GM20000 (cell line): ENCODE measurements around the gene TRIP12.
"Not testable (repeated sequence)": the region's sequence is repeated elsewhere in the genome, so short reads cannot be mapped to it uniquely, and the experiment has no call there.

Experiments
- DNase-seq: peaks from one replicate; pipeline ENCODE4 v3.0.0; 2012; ENCODE audit warnings: low spot score
- CTCF ChIP-seq: IDR thresholded peaks from 2 replicates; pipeline ENCODE4 v1.5.1; 2012; ENCODE audit warnings: mild to moderate bottlenecking, control low read depth; ENCODE audit errors: extremely low read depth, missing control alignments

The TRIP12 gene

GRCh38 chr2:229800997-229801754, 120.6 kb downstream of the TRIP12 start:
- peak; percentile 53 for DNase-seq
- peak; percentile 44 for TF ChIP-seq CTCF

GRCh38 chr2:229798446-229799155, 123.2 kb downstream of the TRIP12 start:
- no peak for DNase-seq
- TF ChIP-seq CTCF, result no peak

- no peak for TF ChIP-seq CTCF
- no peak for DNase-seq
Observed at GRCh38 chr2:229795058-229795457, 126.8 kb downstream of the TRIP12 start.

- DNase-seq, result no peak
- TF ChIP-seq CTCF, result no peak
Observed at GRCh38 chr2:229794636-229795035, 127.2 kb downstream of the TRIP12 start.

- DNase-seq, result not testable (repeated sequence)
Observed at GRCh38 chr2:229786289-229786688, 135.5 kb downstream of the TRIP12 start.

GRCh38 chr2:229784791-229785190, 137.0 kb downstream of the TRIP12 start:
- no peak for DNase-seq
- no peak for TF ChIP-seq CTCF

- no peak for TF ChIP-seq CTCF
- DNase-seq, result no peak
Observed at GRCh38 chr2:229783108-229783721, 138.6 kb downstream of the TRIP12 start.
